IMR-90 (cell line): Measurements from ENCODE around the gene TLDC2.

ENCODE experiments used
- CEBPB ChIP-seq: IDR thresholded peaks from 2 replicates; pipeline ENCODE4 v1.6.1; 2012; ENCODE audit warnings: low read depth, low read length, improper control_type of control experiment
- CHD1 ChIP-seq: IDR thresholded peaks from 2 replicates; pipeline ENCODE4 v1.6.1; 2012; ENCODE audit warnings: low read depth, low read length, improper control_type of control experiment
- CTCF ChIP-seq: conservative IDR thresholded peaks from 2 replicates; pipeline ENCODE4 v1.5.1; 2012; ENCODE audit warnings: mild to moderate bottlenecking, low read depth, low read length, improper control_type of control experiment
- ELK1 ChIP-seq: fragments of 150-350 bp; IDR thresholded peaks from 2 replicates; pipeline ENCODE4 v1.6.1; 2016; ENCODE audit warnings: low read depth, mild to moderate bottlenecking, low read length, moderate library complexity, borderline replicate concordance
- MAZ ChIP-seq: IDR thresholded peaks from 2 replicates; pipeline ENCODE4 v1.6.1; 2012; ENCODE audit warnings: low read depth, mild to moderate bottlenecking, low read length, improper control_type of control experiment, moderate library complexity, borderline replicate concordance
- MXI1 ChIP-seq: IDR thresholded peaks from 2 replicates; pipeline ENCODE4 v1.6.1; 2012; ENCODE audit warnings: low read depth, mild to moderate bottlenecking, low read length, moderate library complexity, borderline replicate concordance
- NFE2L2 ChIP-seq: fragments of 150-350 bp; IDR thresholded peaks from 2 replicates; pipeline ENCODE4 v1.6.1; 2016; ENCODE audit warnings: low read depth, mild to moderate bottlenecking, low read length
- POLR2A ChIP-seq: IDR thresholded peaks from 2 replicates; pipeline ENCODE4 v1.6.1; 2012; ENCODE audit warnings: mild to moderate bottlenecking, low read depth, low read length
- RAD21 ChIP-seq: IDR thresholded peaks from 2 replicates; pipeline ENCODE4 v1.6.1; 2012; ENCODE audit warnings: low read length, improper control_type of control experiment
- RCOR1 ChIP-seq: IDR thresholded peaks from 2 replicates; pipeline ENCODE4 v1.6.1; 2012; ENCODE audit warnings: mild to moderate bottlenecking, low read length, improper control_type of control experiment; ENCODE audit not compliant: insufficient replicate concordance
- RFX5 ChIP-seq: IDR thresholded peaks from 2 replicates; pipeline ENCODE4 v1.8.0; 2012; ENCODE audit warnings: low read depth, mild to moderate bottlenecking, low read length, moderate library complexity
- SMC3 ChIP-seq: fragments of 150-350 bp; IDR thresholded peaks from 2 replicates; pipeline ENCODE4 v1.6.1; 2016; ENCODE audit warnings: low read depth, mild to moderate bottlenecking, antibody characterized with exemption, low read length, moderate library complexity
- USF2 ChIP-seq: fragments of 150-350 bp; IDR thresholded peaks from 2 replicates; pipeline ENCODE4 v1.6.1; 2017; ENCODE audit warnings: mild to moderate bottlenecking, antibody characterized with exemption, low read length, low read depth

- TF ChIP-seq ELK1 (no peak), CTCF (no peak), RCOR1 (no peak), CEBPB (no peak), MAZ (0 out of 2 replicates have a peak, but pooled peaks have one; percentile 8), RFX5 (no peak), POLR2A (peak; percentile 69), RAD21 (no peak), MXI1 (peak; percentile 78; the same call in 1 of the 2 replicates), SMC3 (no peak), NFE2L2 (no peak), CHD1 (no peak), USF2 (no peak)
Measured at GRCh38 chr20:36861875-36862801, 13.8 kb upstream of the TLDC2 start.
